OCI-LY7 (cell line): ENCODE results near the gene NF2.

Experiments
- EZH2phosphoT487 ChIP-seq: fragments of 200-600 bp; sonication (generic); IDR thresholded peaks from 2 replicates; pipeline ENCODE4 v1.6.1; 2018; ENCODE audit warnings: low read depth, borderline replicate concordance, mild to moderate bottlenecking, mixed run types, antibody characterized with exemption, low read length, moderate library complexity, mixed read lengths
- TF ChIP-seq, protein P1 (sequence below): fragments of 200-600 bp; sonication (generic); conservative IDR thresholded peaks from 2 replicates; pipeline ENCODE4 v1.5.1; 2014; ENCODE audit warnings: mild to moderate bottlenecking, antibody characterized with exemption, low read length, moderate library complexity, mixed read lengths

DNA sequence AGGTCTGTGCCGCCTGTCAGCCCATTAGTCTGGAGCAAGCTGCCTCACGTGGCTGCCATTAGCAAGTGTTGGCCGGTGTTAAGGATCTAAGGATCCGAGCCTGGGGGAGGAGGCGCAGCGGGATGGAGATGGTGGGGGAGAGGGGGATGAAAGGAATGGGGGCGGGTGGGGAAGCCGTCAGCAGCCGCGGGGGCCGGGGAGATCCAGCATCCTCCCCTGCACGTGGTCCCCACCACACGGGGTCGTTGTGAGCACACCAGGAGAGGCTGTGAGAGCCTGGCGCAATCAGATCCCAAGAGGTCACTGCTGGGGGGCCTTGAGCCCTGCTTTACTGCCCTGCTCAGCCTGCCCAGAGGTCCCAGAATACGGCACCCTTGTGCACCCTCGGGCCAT, 123.7 kb downstream of the NF2 start:
- TF ChIP-seq EZH2phosphoT487, result no peak
- TF ChIP-seq, protein P1, sequence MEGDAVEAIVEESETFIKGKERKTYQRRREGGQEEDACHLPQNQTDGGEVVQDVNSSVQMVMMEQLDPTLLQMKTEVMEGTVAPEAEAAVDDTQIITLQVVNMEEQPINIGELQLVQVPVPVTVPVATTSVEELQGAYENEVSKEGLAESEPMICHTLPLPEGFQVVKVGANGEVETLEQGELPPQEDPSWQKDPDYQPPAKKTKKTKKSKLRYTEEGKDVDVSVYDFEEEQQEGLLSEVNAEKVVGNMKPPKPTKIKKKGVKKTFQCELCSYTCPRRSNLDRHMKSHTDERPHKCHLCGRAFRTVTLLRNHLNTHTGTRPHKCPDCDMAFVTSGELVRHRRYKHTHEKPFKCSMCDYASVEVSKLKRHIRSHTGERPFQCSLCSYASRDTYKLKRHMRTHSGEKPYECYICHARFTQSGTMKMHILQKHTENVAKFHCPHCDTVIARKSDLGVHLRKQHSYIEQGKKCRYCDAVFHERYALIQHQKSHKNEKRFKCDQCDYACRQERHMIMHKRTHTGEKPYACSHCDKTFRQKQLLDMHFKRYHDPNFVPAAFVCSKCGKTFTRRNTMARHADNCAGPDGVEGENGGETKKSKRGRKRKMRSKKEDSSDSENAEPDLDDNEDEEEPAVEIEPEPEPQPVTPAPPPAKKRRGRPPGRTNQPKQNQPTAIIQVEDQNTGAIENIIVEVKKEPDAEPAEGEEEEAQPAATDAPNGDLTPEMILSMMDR, result peak; percentile 58
